ENCODE measurements around the gene ATP2A1. TPM values are rescaled to one million over a fixed set of nuclear protein-coding genes. Genes with fewer than 3 reads are reported as not detected.

The ATP2A1 gene
- total and polyA plus RNA-seq, 2 of the 4 experiments (the other 2 are of a cell fraction), result under 0.01 to 0.63 TPM

- POLR2A ChIA-PET (ENCODE audit: unreplicated experiment), result no interaction called here
Measured at GRCh38 chr16:28872952-28873351, 5.3 kb upstream of the ATP2A1 start.

More at GRCh38 chr16:28872952-28873351, 5.3 kb upstream of the ATP2A1 start:
- intact Hi-C loops (cut with micrococcal nuclease) (loop anchor here (1.0 kb wide), 1 partner anchor 72 kb away; no protein-coding TSS in a partner anchor), dilution Hi-C loops (cut with HindIII; ENCODE audit: low sequenced_read_pairs, unreplicated experiment) (no loop called here), in situ Hi-C loops (cut with MboI; ENCODE audit: low sequenced_read_pairs) (no loop called here)
- Histone ChIP-seq H3K14ac (replicated peaks; ENCODE audit: low read depth, low read length) (no peak overlapping the region), H4K20me1 (ENCODE audit: insufficient read depth, low read length) (no peaks in the 10 kb centered on the region), H4K91ac (ENCODE audit: insufficient read depth, low read depth, low read length) (no peak overlapping the region), H3K27me3 (ENCODE audit: control insufficient read depth, insufficient read depth, low read length) (no peaks in the 10 kb centered on the region), H3K4ac (ENCODE audit: low read depth, low read length) (no peak overlapping the region), H3K79me1 (ENCODE audit: low read depth in 1 of 2, low read length in 2 of 2) (peaks cover 11 to 18% of the 10 kb centered on the region in 2 experiments; a peak in 3 of 4 replicates), H2AK5ac (ENCODE audit: low read depth, low read length) (no peak overlapping the region), H3K27ac (ENCODE audit: insufficient read depth, low read length) (no peak overlapping the region), H3K56ac (ENCODE audit: extremely low read depth, insufficient read depth, low read length) (no peak overlapping the region), H3K9me3 (ENCODE audit: control insufficient read depth, insufficient read depth, low read length) (no peaks in the 10 kb centered on the region), H2AK9ac (replicated peaks; ENCODE audit: low read depth, low read length, poor library complexity) (peak overlapping the region; percentile 42), H3K4me3 (ENCODE audit: insufficient read depth, low read depth, low read length) (no peak overlapping the region), H2BK5ac (ENCODE audit: low read depth, low read length, poor library complexity, severe bottlenecking) (no peak overlapping the region), H2AFZ (replicated peaks; ENCODE audit: low read length, poor library complexity) (no peak overlapping the region), H3K18ac (ENCODE audit: low read depth, low read length) (no peak overlapping the region), H3K4me2 (ENCODE audit: low read depth, low read length) (no peak overlapping the region), H2BK120ac (ENCODE audit: low read depth, low read length) (no peak overlapping the region), H4K5ac (ENCODE audit: low read depth, low read length) (no peak overlapping the region), H4K8ac (ENCODE audit: low read depth in 2 of 2, low read length in 2 of 2) (no peak overlapping the region), H2BK20ac (ENCODE audit: low read depth, low read length) (no peak overlapping the region), H3K9ac (ENCODE audit: low read depth, low read length) (no peak overlapping the region), H2BK15ac (ENCODE audit: low read depth, low read length) (no peak overlapping the region), H3K36me3 (ENCODE audit: control insufficient read depth, insufficient read depth, low read length) (peaks cover 52% of the 10 kb centered on the region), H3K23ac (ENCODE audit: low read depth, low read length) (no peak overlapping the region), H3K9me1 (ENCODE audit: insufficient read depth, low read length) (no peaks in the 10 kb centered on the region), H3K4me1 (ENCODE audit: control insufficient read depth, insufficient read depth, low read length) (no peaks in the 10 kb centered on the region)
- WGBS, 2 experiments (ENCODE audit: extremely low coverage in 2 of 2, insufficient read length in 1 of 2), result 88% methylated on average over 4 of the region's 15 CpGs; no CpG with 5 or more reads in 1 of the 2 experiments
- no TSS peak for BruUV-seq (replicated peaks)
- no peak for TF ChIP-seq NFE2L2 (IDR thresholded peaks at IDR 0.05; ENCODE audit: low read depth, low read length)
- no peak for TF ChIP-seq SMC3 (IDR thresholded peaks at IDR 0.05; ENCODE audit: low read depth, low read length)
- TF ChIP-seq RAD21 (IDR thresholded peaks at IDR 0.05; ENCODE audit: low read length), result no peak
- no peak for TF ChIP-seq POLR2A (IDR thresholded peaks at IDR 0.05; ENCODE audit: low read depth, low read length)
- TF ChIP-seq FOS (IDR thresholded peaks at IDR 0.05; ENCODE audit: low read depth, low read length), result no peak
- TF ChIP-seq, protein P1, sequence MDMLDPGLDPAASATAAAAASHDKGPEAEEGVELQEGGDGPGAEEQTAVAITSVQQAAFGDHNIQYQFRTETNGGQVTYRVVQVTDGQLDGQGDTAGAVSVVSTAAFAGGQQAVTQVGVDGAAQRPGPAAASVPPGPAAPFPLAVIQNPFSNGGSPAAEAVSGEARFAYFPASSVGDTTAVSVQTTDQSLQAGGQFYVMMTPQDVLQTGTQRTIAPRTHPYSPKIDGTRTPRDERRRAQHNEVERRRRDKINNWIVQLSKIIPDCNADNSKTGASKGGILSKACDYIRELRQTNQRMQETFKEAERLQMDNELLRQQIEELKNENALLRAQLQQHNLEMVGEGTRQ (IDR thresholded peaks at IDR 0.05; ENCODE audit: low read depth, low read length), result no peak
- TF ChIP-seq RFX5 (IDR thresholded peaks at IDR 0.05; ENCODE audit: low read depth, low read length), result no peak
- DNase-seq (no peak), ATAC-seq (ENCODE audit: low read depth) (no peak)
- CTCF ChIA-PET, result interaction anchor here (0.9 to 1.1 kb wide), 2 partner anchors 9 to 26 kb away, joined by 4 read pairs; partner anchors contain the start of gene TUFM
